ENCODE results near the gene EHD4.

DNA sequence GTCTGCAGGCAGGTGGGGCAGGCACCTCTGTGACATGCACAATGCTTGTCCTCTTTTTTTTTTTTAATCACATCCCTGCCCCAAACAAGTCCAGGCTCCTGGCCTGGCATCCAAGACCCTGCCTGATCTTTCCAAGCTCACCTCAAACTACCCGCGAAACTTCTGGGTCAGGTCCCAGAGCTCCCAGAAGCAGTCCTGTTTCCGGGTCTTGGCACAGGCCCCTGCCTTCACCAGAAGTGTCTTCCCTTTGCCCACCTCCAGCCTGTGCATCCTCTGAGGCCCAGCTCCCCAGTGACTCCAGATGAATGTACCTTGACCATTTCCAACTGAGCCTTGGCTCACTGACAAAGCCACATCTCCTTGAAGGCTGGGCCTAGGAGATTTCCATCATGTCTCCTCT, 25.5 kb upstream of the EHD4 start:
- TF ChIP-seq CTCF (IDR thresholded peaks at IDR 0.05; ENCODE audit: borderline replicate concordance, extremely low read depth, low read length, poor library complexity, severe bottlenecking) (no peak), EZH2 (IDR thresholded peaks at IDR 0.05; ENCODE audit: borderline replicate concordance, low read depth, low read length, severe bottlenecking) (no peak)

Measured in DND-41 (cell line).